Spleen (tissue), 13 donors: ENCODE results near the gene GRK3. TPM values are rescaled to one million over a fixed set of nuclear protein-coding genes. Genes with fewer than 3 reads are reported as not detected.
A peak's percentile ranks its signal among the peaks of the same experiment; 100 is the strongest.
"Not testable (repeated sequence)": the region's sequence is repeated elsewhere in the genome, so short reads cannot be mapped to it uniquely, and the experiment has no call there.

Source experiments
- DNase-seq: peaks from one replicate; pipeline ENCODE4 v3.0.0-alpha.2; 2020
- H3K27ac ChIP-seq, 8 donors: fragments of 200-600 bp; sonication (generic) in 7 of 8; 1 replicate in 4 of 8; 2 replicates in 4 of 8; pipeline versions ENCODE4 v1.5.0 to v1.8.0; 2016 to 2021; ENCODE audit warnings: inconsistent platforms in 4 of 8, mild to moderate bottlenecking in 4 of 8, moderate library complexity in 1 of 8
- H3K27me3 ChIP-seq, 7 donors: fragments of 200-600 bp; sonication (generic) in 6 of 7; replicated peaks in 1 of 7; 1 replicate in 4 of 7; 2 replicates in 3 of 7; pipeline versions ENCODE4 v1.5.0 to v1.8.0; 2016 to 2021; ENCODE audit warnings: inconsistent platforms in 3 of 7, mild to moderate bottlenecking in 1 of 7
- H3K36me3 ChIP-seq, 6 donors: fragments of 200-600 bp; sonication (generic) in 5 of 6; 1 replicate in 4 of 6; 2 replicates in 2 of 6; pipeline versions ENCODE4 v1.5.0 to v1.8.0; 2016 to 2021; ENCODE audit warnings: inconsistent platforms in 2 of 6
- H3K4me1 ChIP-seq, 6 donors: fragments of 200-600 bp; sonication (generic) in 5 of 6; 1 replicate in 3 of 6; 2 replicates in 3 of 6; pipeline versions ENCODE4 v1.5.0 to v1.8.0; 2016 to 2021; ENCODE audit warnings: inconsistent platforms in 3 of 6
- H3K4me3 ChIP-seq, 8 donors: fragments of 200-600 bp; sonication (generic) in 7 of 8; 1 replicate in 4 of 8; 2 replicates in 4 of 8; pipeline versions ENCODE4 v1.5.0 to v1.8.0; 2016 to 2021; ENCODE audit warnings: inconsistent platforms in 4 of 8, mild to moderate bottlenecking in 4 of 8, moderate library complexity in 2 of 8
- H3K9me3 ChIP-seq, 8 donors: fragments of 200-600 bp; sonication (generic) in 7 of 8; 1 replicate in 4 of 8; 2 replicates in 4 of 8; pipeline versions ENCODE4 v1.5.0 to v1.8.0; 2016 to 2021; ENCODE audit warnings: inconsistent platforms in 4 of 8
- CTCF ChIP-seq, 11 experiments: fragments of 200-600 bp in 7 of 11; fragments of 450-650 bp in 4 of 11; sonication (generic) in 4 of 11; IDR thresholded peaks in 8 of 11; conservative IDR thresholded peaks in 3 of 11; 1 replicate in 7 of 11; 2 replicates in 4 of 11; pipeline versions ENCODE4 v1.4.0 to v1.8.0; 2016 to 2021; ENCODE audit warnings: antibody characterized with exemption in 11 of 11, inconsistent platforms in 4 of 11, mild to moderate bottlenecking in 1 of 11
- POLR2A ChIP-seq, 3 donors: fragments of 450-650 bp; IDR thresholded peaks; one replicate each; pipeline ENCODE4 v1.5.1; 2017; ENCODE audit warnings: antibody characterized with exemption in 3 of 3, mild to moderate bottlenecking in 1 of 3
- POLR2AphosphoS5 ChIP-seq, 3 donors: sonication (generic); formaldehyde crosslinking; IDR thresholded peaks; one replicate each; pipeline ENCODE4 v1.5.1; 2017; ENCODE audit warnings: antibody characterized with exemption in 3 of 3
- WGBS, 5 donors: extraction: QIAGEN DNeasy Blood & Tissue Kit in 3 of 5; methylation state at CpG; one replicate each; pipeline versions ENCODE4 v1.1.5 to v1.1.7; 2013 to 2018; 5-methylcytosine and 5-hydroxymethylcytosine counted together
- intact Hi-C: fragments of 100-400 bp; cut with DNase I; formaldehyde crosslinking; loops from one replicate; pipeline ENCODE4 v1.15.0; 2023; ENCODE audit warnings: low total_unique reads
- long read RNA-seq, 2 donors: transcript quantifications; one replicate each; lab custom pipeline, GENCODE V29; 2026
- polyA plus RNA-seq, 3 donors: library from polyadenylated mRNA; stranded (reverse); fragments of 200-250 nt; gene quantifications; one replicate each; pipeline ENCODE4 v1.2.1, GENCODE V29; 2013
- total RNA-seq, 7 donors: library from RNA; depleted of rRNA in 3 of 7; stranded (reverse); fragments of >200 nt in 3 of 7; fragmentation: NEBNext Ultra II Directional in 4 of 7; extraction: Animal tissue kit (Norgen Biotek cat#: 25700) in 4 of 7; gene quantifications; one replicate each; pipeline versions ENCODE4 v1.1.0 to v1.2.1, GENCODE V29; 2016 to 2021
- donor health status: healthy with polysubstance abuse.
- donor health status: DM: no; HTN: no; CAD: no; lungs with moderate emphysema.
- donor health status: DM: no; HTN: no; CAD: no.
- donor health status: Bipolar disorder and iron deficiency.
- donor health status: healthy.
- donor health status: DM: no; HTN: no; CAD: no.
- donor health status: DM: yes; HTN: yes; CAD: no.

Gene GRK3
- total RNA-seq, result 10 to 100 TPM; 42.3 to 60.7 (median 50.5) TPM
- 10 to 100 TPM in 1 of 3 donors, 1 to 10 TPM in 2; 9.3 to 13.3 (median 9.9) TPM for polyA plus RNA-seq
- long read RNA-seq, donor 1, result 0 reads
- long read RNA-seq, donor 2, result 0 reads

DNA sequence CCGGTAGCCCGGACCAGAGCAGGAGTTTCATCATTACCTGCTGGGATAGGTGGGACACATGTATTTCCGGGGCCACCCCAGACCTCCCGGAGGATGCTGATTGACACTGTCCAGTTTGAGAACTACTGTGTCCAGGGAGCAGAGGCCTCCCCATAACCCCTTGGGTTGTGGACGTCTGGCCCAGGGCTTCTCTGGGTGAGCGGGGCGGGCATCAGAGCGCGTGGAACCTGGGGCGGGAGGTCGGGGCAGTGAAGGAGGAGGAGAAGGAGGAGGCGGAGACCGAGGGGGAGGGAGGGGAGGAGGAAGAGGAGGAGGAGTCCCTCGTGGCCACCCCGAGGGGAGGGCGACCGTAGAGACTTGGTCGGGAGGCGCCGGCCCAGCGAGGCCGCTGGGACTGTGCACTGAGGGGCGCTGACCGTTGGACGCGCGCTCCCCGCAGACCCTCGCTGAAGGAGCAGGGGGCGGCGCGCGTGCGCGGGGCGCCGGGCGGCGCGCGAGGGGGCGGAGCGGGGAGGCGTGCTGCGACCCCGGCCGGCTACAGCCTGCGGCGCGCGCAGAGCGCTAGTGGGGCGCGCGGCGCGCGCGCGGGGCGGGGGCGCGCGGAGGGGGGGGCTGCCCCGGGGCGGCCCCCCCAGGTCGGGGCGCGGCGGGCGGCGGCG lies at the start of gene GRK3:
Gene GRK3 (plus strand): TSS at position 356 of the 659 bp plus-strand sequence. CDS start 366 bp downstream, outside the sequence.
- Histone ChIP-seq H3K4me1 (peaks cover 19 to 85% (median 60%) of the 10 kb centered on the region in 6 donors), H3K36me3 (no peaks in the 10 kb centered on the region), H3K27ac (peak within 1 kb of the TSS; percentile 66 to 92 (median 88)), H3K9me3 (no peaks in the 10 kb centered on the region), H3K4me3 (peak within 1 kb of the TSS; percentile 74 to 98 (median 86)), H3K27me3 (peaks cover 0 to 4% (median 0%) of the 10 kb centered on the region in 7 donors)
- WGBS, 5 donors, result 0 to 1% (median 1%) methylated on average over 19 to 73 of the region's 73 CpGs
- peak in 1 of 3 donors; percentile 60 for TF ChIP-seq POLR2A (IDR thresholded peaks at IDR 0.05)
- TF ChIP-seq POLR2AphosphoS5 (IDR thresholded peaks at IDR 0.05), result peak; percentile 83 to 90 (median 88)
- TF ChIP-seq CTCF (IDR thresholded peaks at IDR 0.05 in 8 of 11, conservative IDR thresholded peaks at IDR 0.05 in 3 of 11), result no peak
- peak; percentile 93 for DNase-seq
- intact Hi-C loops, result no loop called here

DNA sequence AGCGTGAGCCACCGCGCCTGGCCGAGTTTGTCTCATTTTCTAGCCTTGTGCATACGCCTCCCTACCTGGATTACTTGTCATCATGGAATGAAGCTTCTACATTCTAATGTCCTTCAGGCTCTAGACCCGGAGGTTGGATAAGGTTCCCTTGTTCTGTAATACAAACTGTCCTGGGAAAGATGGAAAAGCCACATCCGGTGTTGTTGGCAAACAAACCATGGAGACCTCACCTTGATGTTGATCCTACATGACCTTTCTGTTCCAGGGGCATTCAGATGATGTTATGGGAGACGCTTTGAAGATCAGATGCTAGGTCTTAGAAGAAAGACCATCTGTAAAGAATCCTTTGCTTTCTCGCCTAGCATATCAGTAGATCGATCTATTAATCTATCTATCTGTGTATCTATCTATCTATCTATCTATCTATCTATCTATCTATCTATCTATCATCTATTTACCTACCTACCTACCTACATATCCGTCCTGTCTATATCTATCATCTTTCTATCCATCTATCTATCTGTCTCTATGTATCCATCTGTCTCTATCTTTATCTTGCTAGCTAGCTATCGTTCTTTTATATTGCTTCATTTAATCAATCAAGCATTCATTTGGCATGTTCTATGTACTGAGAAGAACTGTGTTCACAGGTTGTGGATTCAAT lies 46.3 kb upstream of the GRK3 start:
- intact Hi-C loops, result no loop called here
- no peaks in the 10 kb centered on the region for H3K27me3 ChIP-seq
- no peak for TF ChIP-seq POLR2AphosphoS5 (IDR thresholded peaks at IDR 0.05)
- TF ChIP-seq POLR2A (IDR thresholded peaks at IDR 0.05), result no peak
- no peak for TF ChIP-seq CTCF (IDR thresholded peaks at IDR 0.05 in 8 of 11, conservative IDR thresholded peaks at IDR 0.05 in 3 of 11)
- WGBS, 5 donors, result 92 to 96% (median 94%) methylated on average over 12 of the region's 12 CpGs
- no peak overlapping the region for H3K27ac ChIP-seq
- H3K36me3 ChIP-seq, result peaks cover 0 to 6% (median 0%) of the 10 kb centered on the region in 6 donors
- peaks cover 0 to 11% (median 6%) of the 10 kb centered on the region in 8 donors for H3K9me3 ChIP-seq
- DNase-seq, result no peak
- H3K4me3 ChIP-seq, result no peak overlapping the region
- no peaks in the 10 kb centered on the region for H3K4me1 ChIP-seq

GRCh38 chr22:25525376-25525775 lies 39.1 kb upstream of the GRK3 start:
- no peaks in the 10 kb centered on the region for H3K27me3 ChIP-seq
- TF ChIP-seq CTCF (IDR thresholded peaks at IDR 0.05 in 8 of 11, conservative IDR thresholded peaks at IDR 0.05 in 3 of 11) (no peak), POLR2AphosphoS5 (IDR thresholded peaks at IDR 0.05) (no peak)
- H3K4me1 ChIP-seq, result no peaks in the 10 kb centered on the region
- WGBS, 5 donors, result 36 to 92% (median 70%) methylated on average over 1 of the region's 1 CpG
- DNase-seq, result no peak
- H3K4me3 ChIP-seq, result no peak overlapping the region
- intact Hi-C loops, result no loop called here
- no peak overlapping the region for H3K27ac ChIP-seq
- H3K9me3 ChIP-seq, result peaks cover 0 to 22% (median 17%) of the 10 kb centered on the region in 8 donors
- H3K36me3 ChIP-seq, result peaks cover 0 to 6% (median 0%) of the 10 kb centered on the region in 6 donors

GRCh38 chr22:25525804-25526584 lies 38.5 kb upstream of the GRK3 start:
- H3K9me3 ChIP-seq, result peaks cover 0 to 22% (median 17%) of the 10 kb centered on the region in 8 donors
- H3K4me1 ChIP-seq, H3K27me3 ChIP-seq, DNase-seq, H3K4me3 ChIP-seq, H3K27ac ChIP-seq, intact Hi-C loops, H3K36me3 ChIP-seq: not testable (repeated sequence)
- 52 to 71% (median 70%) methylated on average over 3 of the region's 3 CpGs for WGBS, 5 donors

- intact Hi-C loops, H3K4me1 ChIP-seq, H3K27ac ChIP-seq, H3K36me3 ChIP-seq, DNase-seq, H3K4me3 ChIP-seq, H3K27me3 ChIP-seq: not testable (repeated sequence)
- H3K9me3 ChIP-seq, result peaks cover 0 to 17% (median 13%) of the 10 kb centered on the region in 8 donors
- WGBS, 5 donors, result 19 to 49% (median 32%) methylated on average over 1 of the region's 1 CpG
Observed at GRCh38 chr22:25527016-25527415, 37.5 kb upstream of the GRK3 start.

GRCh38 chr22:25528068-25528467 lies 36.4 kb upstream of the GRK3 start:
- H3K36me3 ChIP-seq, H3K27me3 ChIP-seq, H3K27ac ChIP-seq, DNase-seq, H3K4me3 ChIP-seq, intact Hi-C loops, H3K4me1 ChIP-seq: not testable (repeated sequence)
- peaks cover 0 to 11% (median 10%) of the 10 kb centered on the region in 8 donors for H3K9me3 ChIP-seq
- 80 to 84% (median 81%) methylated on average over 3 of the region's 3 CpGs for WGBS, 5 donors

DNA sequence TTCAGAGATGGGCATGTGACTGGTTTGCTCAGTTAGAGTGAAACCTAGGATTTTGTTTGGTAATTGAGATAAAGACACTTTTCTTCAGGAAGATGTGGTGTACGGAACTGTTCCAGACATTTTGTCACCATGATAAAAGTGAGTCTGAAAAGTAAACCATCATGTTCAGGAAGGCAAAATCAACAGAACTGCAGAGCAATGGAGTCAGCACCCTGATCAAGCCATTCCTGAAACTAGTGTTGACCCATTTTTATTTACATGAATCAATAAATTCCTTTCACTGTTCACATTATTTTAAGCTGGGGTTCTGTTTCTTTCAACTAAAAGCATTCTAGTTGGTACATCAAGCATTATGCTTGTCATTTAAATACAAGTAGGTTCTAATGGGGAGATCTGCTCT lies 35.4 kb upstream of the GRK3 start:
- H3K36me3 ChIP-seq, intact Hi-C loops, H3K4me3 ChIP-seq, DNase-seq, H3K4me1 ChIP-seq, H3K27ac ChIP-seq, H3K27me3 ChIP-seq: not testable (repeated sequence)
- whole genome bisulfite sequencing, 5 donors, result 80 to 96% (median 90%) methylated on average over 1 of the region's 1 CpG
- H3K9me3 ChIP-seq, result peaks cover 0 to 11% (median 10%) of the 10 kb centered on the region in 8 donors
